CD4-positive, alpha-beta T cell (primary cell): ENCODE results near the gene PPM1F. TPM values are rescaled to one million over a fixed set of nuclear protein-coding genes. Genes with fewer than 3 reads are reported as not detected.

Experiments used
- ATAC-seq: fragments of 200-7000 bp; cut with Tn5 transposase; one replicate; pipeline ENCODE4 v1.10.0; 2022; ENCODE audit warnings: mild to moderate bottlenecking; ENCODE audit not compliant: poor library complexity
- CTCF ChIA-PET: fragments of 350-600 bp; sonication (Branson Sonifier 250); formaldehyde crosslinking; loops from one replicate; lab custom pipeline; 2021; ENCODE audit warnings: antibody characterized with exemption, inconsistent platforms; lab: Charles Lee
- POLR2A ChIA-PET: fragments of 350-600 bp; sonication (Branson Sonifier 250); formaldehyde crosslinking; loops from one replicate; lab custom pipeline; 2021; ENCODE audit warnings: antibody characterized with exemption, inconsistent platforms; lab: Charles Lee
- DNase-seq, 14 experiments: peaks; one replicate each; pipeline ENCODE4 v3.0.0-alpha.2; 2013 to 2020; ENCODE audit warnings: mixed read lengths in 2 of 14
- H3K27ac ChIP-seq, 2 donors: one replicate each; pipeline versions ENCODE4 v1.5.1 to v1.7.0; 2013; ENCODE audit warnings: low read length in 2 of 2, low read depth in 1 of 2, mild to moderate bottlenecking in 1 of 2
- H3K27me3 ChIP-seq, 2 experiments: 1 replicate in 1 of 2; 2 replicates in 1 of 2; pipeline versions ENCODE4 v1.6.1 to v1.7.0; 2013; ENCODE audit warnings: low read length in 2 of 2, control low read depth in 1 of 2, mild to moderate bottlenecking in 1 of 2, moderate library complexity in 1 of 2; ENCODE audit not compliant: insufficient read depth in 2 of 2, control insufficient read depth in 1 of 2
- H3K36me3 ChIP-seq: one replicate; pipeline ENCODE4 v1.6.1; 2013; ENCODE audit warnings: low read length, control low read depth; ENCODE audit not compliant: insufficient read depth
- H3K4me1 ChIP-seq: one replicate; pipeline ENCODE4 v1.6.1; 2013; ENCODE audit warnings: low read length, control low read depth; ENCODE audit not compliant: insufficient read depth
- H3K4me3 ChIP-seq: one replicate; pipeline ENCODE4 v1.5.1; 2013; ENCODE audit warnings: mild to moderate bottlenecking, low read length, moderate library complexity
- H3K9me3 ChIP-seq, 2 experiments: 1 replicate in 1 of 2; 2 replicates in 1 of 2; pipeline versions ENCODE4 v1.6.1 to v1.7.0; 2013; ENCODE audit warnings: low read length in 2 of 2, mild to moderate bottlenecking in 2 of 2, control low read depth in 1 of 2, moderate library complexity in 1 of 2; ENCODE audit not compliant: control insufficient read depth in 1 of 2, insufficient read depth in 1 of 2
- H3K27ac Mint-ChIP-seq: one replicate; pipeline ENCODE4 v1.8.0; 2020; ENCODE audit warnings: mixed read lengths
- H3K27me3 Mint-ChIP-seq: one replicate; pipeline ENCODE4 v1.8.0; 2021; ENCODE audit warnings: mixed read lengths
- H3K36me3 Mint-ChIP-seq: one replicate; pipeline ENCODE4 v1.8.0; 2021; ENCODE audit warnings: low read depth, mixed read lengths
- H3K4me1 Mint-ChIP-seq: one replicate; pipeline ENCODE4 v1.8.0; 2021; ENCODE audit warnings: low read depth, mixed read lengths
- H3K4me3 Mint-ChIP-seq: one replicate; pipeline ENCODE4 v1.8.0; 2020; ENCODE audit warnings: mild to moderate bottlenecking, mixed read lengths
- H3K9me3 Mint-ChIP-seq: one replicate; pipeline ENCODE4 v1.8.0; 2020; ENCODE audit warnings: mixed read lengths
- CTCF ChIP-seq: fragments of 200-600 bp; IDR thresholded peaks from one replicate; pipeline ENCODE4 v1.8.0; 2022; ENCODE audit warnings: antibody characterized with exemption, mild to moderate bottlenecking
- intact Hi-C, 2 experiments: fragments of 100-400 bp; cut with DNase I in 1 of 2; cut with micrococcal nuclease in 1 of 2; formaldehyde crosslinking; loops; one replicate each; pipeline versions ENCODE4 v1.15.1 to v1.9.0; 2023 to 2025; cut with DNase I, micrococcal nuclease
- total RNA-seq, 174 experiments: library from RNA in 2 of 174; stranded (reverse) in 2 of 174; gene quantifications; one replicate each; pipeline ENCODE4 v1.2.3 and lab custom pipeline; 2021 to 2026

Gene PPM1F
- total RNA-seq, 2 experiments from 2014 or later: 18.0 to 18.3 TPM

- Mint-ChIP-seq H3K9me3 (no peaks in the 10 kb centered on the region), H3K4me3 (no peak overlapping the region), H3K4me1 (no peaks in the 10 kb centered on the region), H3K36me3 (peaks cover 74% of the 10 kb centered on the region), H3K27me3 (no peaks in the 10 kb centered on the region), H3K27ac (no peak overlapping the region)
- no peaks in the 10 kb centered on the region for H3K27me3 ChIP-seq
- intact Hi-C loops: no loop called here
- no peaks in the 10 kb centered on the region for H3K9me3 ChIP-seq
- CTCF ChIA-PET: no interaction called here
- no peaks in the 10 kb centered on the region for H3K4me1 ChIP-seq
- no peak overlapping the region for H3K27ac ChIP-seq
- peaks cover 79% of the 10 kb centered on the region for H3K36me3 ChIP-seq
- DNase-seq: no peak
- H3K4me3 ChIP-seq: no peak overlapping the region
- POLR2A ChIA-PET: no interaction called here
- no peak for ATAC-seq
- no peak for TF ChIP-seq CTCF
Observed at GRCh38 chr22:21965762-21966288, 13.2 kb upstream of the PPM1F start.

- Histone ChIP-seq H3K27me3 (no peaks in the 10 kb centered on the region), H3K9me3 (no peaks in the 10 kb centered on the region), H3K4me1 (no peaks in the 10 kb centered on the region), H3K36me3 (peaks cover 75% of the 10 kb centered on the region), H3K4me3 (no peak overlapping the region), H3K27ac (no peak overlapping the region)
- no peaks in the 10 kb centered on the region for H3K4me1 Mint-ChIP-seq
- H3K9me3 Mint-ChIP-seq: no peaks in the 10 kb centered on the region
- no peaks in the 10 kb centered on the region for H3K27me3 Mint-ChIP-seq
- peaks cover 72% of the 10 kb centered on the region for H3K36me3 Mint-ChIP-seq
- no peak overlapping the region for H3K27ac Mint-ChIP-seq
- no peak for TF ChIP-seq CTCF
- CTCF ChIA-PET: no interaction called here
- no peak for DNase-seq
- no peak for ATAC-seq
- POLR2A ChIA-PET: no interaction called here
- no peak overlapping the region for H3K4me3 Mint-ChIP-seq
- intact Hi-C loops: no loop called here
Observed at GRCh38 chr22:21964918-21965484, 12.4 kb upstream of the PPM1F start.

DNA sequence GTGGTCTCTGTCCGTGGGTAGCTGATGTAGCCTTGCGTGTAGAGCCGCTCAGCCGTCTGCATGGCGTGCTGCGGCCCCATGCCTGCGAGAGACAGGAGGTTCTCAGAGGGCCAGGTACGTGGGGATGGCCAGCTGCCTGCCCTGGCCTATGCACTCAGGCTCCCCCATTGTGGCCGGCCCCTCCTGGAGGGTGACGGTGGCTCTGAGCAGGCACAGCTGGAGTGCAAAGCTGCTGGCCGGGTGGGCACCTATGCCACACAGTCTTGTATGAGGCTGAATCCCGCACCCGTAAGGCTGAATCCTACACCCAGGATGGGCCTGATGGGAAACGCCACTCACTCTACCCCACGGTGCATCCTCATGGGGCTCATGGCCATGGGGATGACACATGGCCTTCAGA lies 11.6 kb upstream of the PPM1F start:
- POLR2A ChIA-PET: no interaction called here
- no peaks in the 10 kb centered on the region for H3K9me3 ChIP-seq

More for the DNA sequence above, 11.6 kb upstream of the PPM1F start:
- Histone ChIP-seq H3K4me1 (no peaks in the 10 kb centered on the region), H3K4me3 (no peak overlapping the region), H3K27ac (no peak overlapping the region), H3K27me3 (no peaks in the 10 kb centered on the region), H3K36me3 (peaks cover 72% of the 10 kb centered on the region)
- H3K9me3 Mint-ChIP-seq: no peaks in the 10 kb centered on the region
- no peaks in the 10 kb centered on the region for H3K4me1 Mint-ChIP-seq
- ATAC-seq: no peak
- no peak for DNase-seq
- intact Hi-C loops: no loop called here
- H3K4me3 Mint-ChIP-seq: no peak overlapping the region
- peaks cover 70% of the 10 kb centered on the region for H3K36me3 Mint-ChIP-seq
- CTCF ChIA-PET: no interaction called here
- H3K27me3 Mint-ChIP-seq: no peaks in the 10 kb centered on the region
- no peak for TF ChIP-seq CTCF
- no peak overlapping the region for H3K27ac Mint-ChIP-seq
